Stimulated activated CD4-positive, alpha-beta T cell treated with anti-CD3 and anti-CD28 coated beads, Interleukin-4, amount 100 ng/mL, for 1 hour (primary cell): Measurements from ENCODE around the gene DNMBP.
"Not testable (repeated sequence)": the region's sequence is repeated elsewhere in the genome, so short reads cannot be mapped to it uniquely, and the experiment has no call there.

ENCODE experiments used
- DNase-seq: peaks from one replicate; pipeline ENCODE4 v3.0.0-alpha.2; 2020

Gene DNMBP

GRCh38 chr10:99983280-99983988 is 26.3 kb downstream of the DNMBP start:
- DNase-seq = no peak

GRCh38 chr10:99982728-99983127 is 27.0 kb downstream of the DNMBP start:
- DNase-seq = no peak

- DNase-seq = no peak
These were observed 28.1 kb downstream of the DNMBP start for GRCh38 chr10:99981581-99982199.

GRCh38 chr10:99979066-99979685 is 30.6 kb downstream of the DNMBP start:
- DNase-seq = no peak

GRCh38 chr10:99977916-99978315 is 31.8 kb downstream of the DNMBP start:
- no peak for DNase-seq

- no peak for DNase-seq
These were observed 32.7 kb downstream of the DNMBP start for GRCh38 chr10:99976886-99977665.

GRCh38 chr10:99975942-99976809 is 33.6 kb downstream of the DNMBP start:
- DNase-seq = no peak

GRCh38 chr10:99975106-99975829 is 34.5 kb downstream of the DNMBP start:
- DNase-seq = no peak

- no peak for DNase-seq
These were observed 36.6 kb downstream of the DNMBP start for GRCh38 chr10:99973190-99973589.

- no peak for DNase-seq
These were observed 41.8 kb downstream of the DNMBP start for GRCh38 chr10:99967961-99968360.

- DNase-seq = no peak
These were observed 43.4 kb downstream of the DNMBP start for GRCh38 chr10:99966306-99966705.

- DNase-seq = no peak
These were observed 44.0 kb downstream of the DNMBP start for GRCh38 chr10:99965700-99966099.

GRCh38 chr10:99964791-99965190 is 45.0 kb downstream of the DNMBP start:
- no peak for DNase-seq

GRCh38 chr10:99963467-99964165 is 46.1 kb downstream of the DNMBP start:
- DNase-seq = not testable (repeated sequence)

GRCh38 chr10:99958806-99959205 is 50.9 kb downstream of the DNMBP start:
- no peak for DNase-seq

GRCh38 chr10:99958302-99958701 is 51.4 kb downstream of the DNMBP start:
- no peak for DNase-seq

- not testable (repeated sequence) for DNase-seq
These were observed 56.2 kb downstream of the DNMBP start for GRCh38 chr10:99953510-99953909.

GRCh38 chr10:99952799-99953198 is 56.9 kb downstream of the DNMBP start:
- no peak for DNase-seq

- DNase-seq = not testable (repeated sequence)
These were observed 63.7 kb downstream of the DNMBP start for GRCh38 chr10:99946051-99946450.

- DNase-seq = no peak
These were observed 64.5 kb downstream of the DNMBP start for GRCh38 chr10:99945263-99945662.

- no peak for DNase-seq
These were observed 64.9 kb downstream of the DNMBP start for GRCh38 chr10:99944860-99945259.
